CD4-positive, alpha-beta T cell (primary cell): ENCODE measurements around the gene MAP1LC3A. TPM values are rescaled to one million over a fixed set of nuclear protein-coding genes. Genes with fewer than 3 reads are reported as not detected.

Source experiments
- ATAC-seq: fragments of 200-7000 bp; cut with Tn5 transposase; one replicate; pipeline ENCODE4 v1.10.0; 2022; ENCODE audit warnings: mild to moderate bottlenecking; ENCODE audit not compliant: poor library complexity
- CTCF ChIA-PET: fragments of 350-600 bp; sonication (Branson Sonifier 250); formaldehyde crosslinking; loops from one replicate; lab custom pipeline; 2021; ENCODE audit warnings: antibody characterized with exemption, inconsistent platforms; lab: Charles Lee
- POLR2A ChIA-PET: fragments of 350-600 bp; sonication (Branson Sonifier 250); formaldehyde crosslinking; loops from one replicate; lab custom pipeline; 2021; ENCODE audit warnings: antibody characterized with exemption, inconsistent platforms; lab: Charles Lee
- DNase-seq, 14 experiments: peaks; one replicate each; pipeline ENCODE4 v3.0.0-alpha.2; 2013 to 2020; ENCODE audit warnings: mixed read lengths in 2 of 14
- H3K27ac ChIP-seq, 2 donors: one replicate each; pipeline versions ENCODE4 v1.5.1 to v1.7.0; 2013; ENCODE audit warnings: low read length in 2 of 2, low read depth in 1 of 2, mild to moderate bottlenecking in 1 of 2
- H3K27me3 ChIP-seq, 2 experiments: 1 replicate in 1 of 2; 2 replicates in 1 of 2; pipeline versions ENCODE4 v1.6.1 to v1.7.0; 2013; ENCODE audit warnings: low read length in 2 of 2, control low read depth in 1 of 2, mild to moderate bottlenecking in 1 of 2, moderate library complexity in 1 of 2; ENCODE audit not compliant: insufficient read depth in 2 of 2, control insufficient read depth in 1 of 2
- H3K36me3 ChIP-seq: one replicate; pipeline ENCODE4 v1.6.1; 2013; ENCODE audit warnings: low read length, control low read depth; ENCODE audit not compliant: insufficient read depth
- H3K4me1 ChIP-seq: one replicate; pipeline ENCODE4 v1.6.1; 2013; ENCODE audit warnings: low read length, control low read depth; ENCODE audit not compliant: insufficient read depth
- H3K4me3 ChIP-seq: one replicate; pipeline ENCODE4 v1.5.1; 2013; ENCODE audit warnings: mild to moderate bottlenecking, low read length, moderate library complexity
- H3K9me3 ChIP-seq, 2 experiments: 1 replicate in 1 of 2; 2 replicates in 1 of 2; pipeline versions ENCODE4 v1.6.1 to v1.7.0; 2013; ENCODE audit warnings: low read length in 2 of 2, mild to moderate bottlenecking in 2 of 2, control low read depth in 1 of 2, moderate library complexity in 1 of 2; ENCODE audit not compliant: control insufficient read depth in 1 of 2, insufficient read depth in 1 of 2
- H3K27ac Mint-ChIP-seq: one replicate; pipeline ENCODE4 v1.8.0; 2020; ENCODE audit warnings: mixed read lengths
- H3K27me3 Mint-ChIP-seq: one replicate; pipeline ENCODE4 v1.8.0; 2021; ENCODE audit warnings: mixed read lengths
- H3K36me3 Mint-ChIP-seq: one replicate; pipeline ENCODE4 v1.8.0; 2021; ENCODE audit warnings: low read depth, mixed read lengths
- H3K4me1 Mint-ChIP-seq: one replicate; pipeline ENCODE4 v1.8.0; 2021; ENCODE audit warnings: low read depth, mixed read lengths
- H3K4me3 Mint-ChIP-seq: one replicate; pipeline ENCODE4 v1.8.0; 2020; ENCODE audit warnings: mild to moderate bottlenecking, mixed read lengths
- H3K9me3 Mint-ChIP-seq: one replicate; pipeline ENCODE4 v1.8.0; 2020; ENCODE audit warnings: mixed read lengths
- CTCF ChIP-seq: fragments of 200-600 bp; IDR thresholded peaks from one replicate; pipeline ENCODE4 v1.8.0; 2022; ENCODE audit warnings: antibody characterized with exemption, mild to moderate bottlenecking
- intact Hi-C, 2 experiments: fragments of 100-400 bp; cut with DNase I in 1 of 2; cut with micrococcal nuclease in 1 of 2; formaldehyde crosslinking; loops; one replicate each; pipeline versions ENCODE4 v1.15.1 to v1.9.0; 2023 to 2025; cut with DNase I, micrococcal nuclease
- total RNA-seq, 174 experiments: library from RNA in 2 of 174; stranded (reverse) in 2 of 174; gene quantifications; one replicate each; pipeline ENCODE4 v1.2.3 and lab custom pipeline; 2021 to 2026

The MAP1LC3A gene
- total RNA-seq, 2 experiments from 2014 or later = 17.5 to 17.7 TPM

GRCh38 chr20:34541917-34542316 is 16.6 kb upstream of the MAP1LC3A start:
- POLR2A ChIA-PET = no interaction called here
- intact Hi-C loops = no loop called here
- no peak for DNase-seq

GRCh38 chr20:34542439-34542838 is 16.1 kb upstream of the MAP1LC3A start:
- Histone ChIP-seq H3K27ac (peak overlapping the region in 1 of 2 donors; percentile 80), H3K4me3 (no peak overlapping the region), H3K9me3 (no peaks in the 10 kb centered on the region), H3K4me1 (peaks cover 42% of the 10 kb centered on the region), H3K27me3 (no peaks in the 10 kb centered on the region), H3K36me3 (peaks cover 32% of the 10 kb centered on the region)
- ATAC-seq (no peak), DNase-seq (no peak)
- no peak for TF ChIP-seq CTCF
- Mint-ChIP-seq H3K4me1 (peaks cover 36% of the 10 kb centered on the region), H3K36me3 (peaks cover 35% of the 10 kb centered on the region), H3K27me3 (no peaks in the 10 kb centered on the region), H3K4me3 (no peak overlapping the region), H3K27ac (peak overlapping the region; percentile 33), H3K9me3 (no peaks in the 10 kb centered on the region)
- ChIA-PET POLR2A (no interaction called here), CTCF (no interaction called here)
- intact Hi-C loops = no loop called here

More at GRCh38 chr20:34541917-34542316, 16.6 kb upstream of the MAP1LC3A start:
- Histone ChIP-seq H3K27ac (peak overlapping the region; percentile 10 to 80), H3K9me3 (no peaks in the 10 kb centered on the region), H3K36me3 (peaks cover 38% of the 10 kb centered on the region), H3K4me3 (no peak overlapping the region), H3K27me3 (no peaks in the 10 kb centered on the region), H3K4me1 (peaks cover 42% of the 10 kb centered on the region)
- Mint-ChIP-seq H3K4me1 (peaks cover 40% of the 10 kb centered on the region), H3K4me3 (no peak overlapping the region), H3K36me3 (peaks cover 40% of the 10 kb centered on the region), H3K27me3 (no peaks in the 10 kb centered on the region), H3K9me3 (no peaks in the 10 kb centered on the region), H3K27ac (peak overlapping the region; percentile 79)
- ATAC-seq = no peak
- no peak for TF ChIP-seq CTCF
- CTCF ChIA-PET = no interaction called here

GRCh38 chr20:34543463-34544056 is 15.0 kb upstream of the MAP1LC3A start:
- DNase-seq = no peak
- no peaks in the 10 kb centered on the region for H3K27me3 Mint-ChIP-seq

More at GRCh38 chr20:34543463-34544056, 15.0 kb upstream of the MAP1LC3A start:
- ChIA-PET POLR2A (interaction anchor here (1.9 kb wide), 1 partner anchor 27 kb away, joined by 9 read pairs; the partner anchor contains the start of gene DYNLRB1), CTCF (interaction anchor here (1.3 kb wide), 1 partner anchor 167 kb away, joined by 3 read pairs; no protein-coding TSS in a partner anchor)
- TF ChIP-seq CTCF = no peak
- Histone ChIP-seq H3K27me3 (no peaks in the 10 kb centered on the region), H3K4me1 (peaks cover 42% of the 10 kb centered on the region), H3K9me3 (no peaks in the 10 kb centered on the region), H3K4me3 (no peak overlapping the region), H3K36me3 (peaks cover 28% of the 10 kb centered on the region), H3K27ac (no peak overlapping the region)
- no peak for ATAC-seq
- Mint-ChIP-seq H3K9me3 (no peaks in the 10 kb centered on the region), H3K4me3 (no peak overlapping the region), H3K4me1 (peaks cover 35% of the 10 kb centered on the region), H3K27ac (peak overlapping the region; percentile 24), H3K36me3 (peaks cover 32% of the 10 kb centered on the region)
- intact Hi-C loops = no loop called here
